H9 (cell line): ENCODE measurements around the gene LRG1. TPM values are rescaled to one million over a fixed set of nuclear protein-coding genes. Genes with fewer than 3 reads are reported as not detected.

Source experiments
- DNase-seq: peaks from one replicate; pipeline ENCODE4 v3.0.0-alpha.2; 2017
- H2AFZ ChIP-seq: one replicate; pipeline ENCODE4 v1.6.1; 2013; ENCODE audit warnings: mild to moderate bottlenecking, low read length, control low read depth, moderate library complexity
- H2AK5ac ChIP-seq: 2 replicates; pipeline ENCODE4 v1.6.1; 2013; ENCODE audit warnings: low read length, control low read depth, mixed read lengths; ENCODE audit not compliant: insufficient read length
- H2BK120ac ChIP-seq: one replicate; pipeline ENCODE4 v1.6.1; 2013; ENCODE audit warnings: low read depth, mild to moderate bottlenecking, low read length, control low read depth, inconsistent platforms; ENCODE audit not compliant: poor library complexity, severe bottlenecking
- H2BK12ac ChIP-seq: 2 replicates; pipeline ENCODE4 v1.6.1; 2013; ENCODE audit warnings: low read length, control low read depth, mixed read lengths, low read depth; ENCODE audit not compliant: insufficient read length
- H2BK15ac ChIP-seq: 2 replicates; pipeline ENCODE4 v1.6.1; 2013; ENCODE audit warnings: low read depth, low read length, control low read depth
- H2BK20ac ChIP-seq: one replicate; pipeline ENCODE4 v1.6.1; 2013; ENCODE audit warnings: low read depth, mild to moderate bottlenecking, low read length, control low read depth, inconsistent platforms; ENCODE audit not compliant: poor library complexity, severe bottlenecking
- H2BK5ac ChIP-seq: 2 replicates; pipeline ENCODE4 v1.6.1; 2013; ENCODE audit warnings: low read length, control low read depth, mixed read lengths; ENCODE audit not compliant: insufficient read length
- H3K14ac ChIP-seq: 2 replicates; pipeline ENCODE4 v1.6.1; 2013; ENCODE audit warnings: low read length, control low read depth; ENCODE audit not compliant: insufficient read depth
- H3K18ac ChIP-seq: 2 replicates; pipeline ENCODE4 v1.6.1; 2013; ENCODE audit warnings: low read depth, mild to moderate bottlenecking, mixed read lengths, low read length, control low read depth; ENCODE audit not compliant: insufficient read length
- H3K23ac ChIP-seq: 2 replicates; pipeline ENCODE4 v1.6.1; 2013; ENCODE audit warnings: low read length, control low read depth, mixed read lengths, low read depth; ENCODE audit not compliant: insufficient read length
- H3K23me2 ChIP-seq: 2 replicates; pipeline ENCODE4 v1.6.1; 2013; ENCODE audit warnings: low read depth, mild to moderate bottlenecking, mixed read lengths, low read length, control low read depth; ENCODE audit not compliant: insufficient read length, poor library complexity, severe bottlenecking
- H3K27ac ChIP-seq: 2 replicates; pipeline ENCODE4 v1.5.1; 2013; ENCODE audit warnings: low read length, control low read depth, mixed read lengths, low read depth; ENCODE audit not compliant: insufficient read length
- H3K27me3 ChIP-seq: 2 replicates; pipeline ENCODE4 v1.6.1; 2013; ENCODE audit warnings: low read length, control low read depth, inconsistent platforms; ENCODE audit not compliant: insufficient read depth
- H3K4ac ChIP-seq: 2 replicates; pipeline ENCODE4 v1.6.1; 2013; ENCODE audit warnings: low read depth, mild to moderate bottlenecking, control low read depth, inconsistent platforms, low read length, moderate library complexity
- H3K4me1 ChIP-seq: 2 replicates; pipeline ENCODE4 v1.6.1; 2013; ENCODE audit warnings: low read length, control low read depth, inconsistent platforms; ENCODE audit not compliant: insufficient read depth
- H3K4me2 ChIP-seq: 2 replicates; pipeline ENCODE4 v1.6.1; 2013; ENCODE audit warnings: low read length, control low read depth, mixed read lengths; ENCODE audit not compliant: insufficient read length, insufficient read depth
- H3K56ac ChIP-seq: 2 replicates; pipeline ENCODE4 v1.6.1; 2013; ENCODE audit warnings: low read depth, mild to moderate bottlenecking, mixed read lengths, low read length, control low read depth; ENCODE audit not compliant: insufficient read length
- H3K79me1 ChIP-seq: 2 replicates; pipeline ENCODE4 v1.6.1; 2013; ENCODE audit warnings: low read depth, mild to moderate bottlenecking, moderate library complexity, low read length, control low read depth, inconsistent platforms; ENCODE audit not compliant: insufficient read depth, poor library complexity, severe bottlenecking
- H3K79me2 ChIP-seq: 2 replicates; pipeline ENCODE4 v1.6.1; 2013; ENCODE audit warnings: low read length, control low read depth, inconsistent platforms; ENCODE audit not compliant: insufficient read depth
- H3K9ac ChIP-seq: 2 replicates; pipeline ENCODE4 v1.6.1; 2013; ENCODE audit warnings: low read length, control low read depth, mixed read lengths; ENCODE audit not compliant: insufficient read length; ENCODE audit errors: extremely low read depth
- H3K9me3 ChIP-seq: one replicate; pipeline ENCODE4 v1.6.1; 2013; ENCODE audit warnings: low read depth, low read length, inconsistent platforms; ENCODE audit not compliant: control insufficient read depth
- H3T11ph ChIP-seq: one replicate; pipeline ENCODE4 v1.6.1; 2013; ENCODE audit warnings: mild to moderate bottlenecking, low read length, control low read depth, inconsistent platforms
- H4K20me1 ChIP-seq: one replicate; pipeline ENCODE4 v1.6.1; 2013; ENCODE audit not compliant: control insufficient read depth, insufficient read length, insufficient read depth
- H4K5ac ChIP-seq: 2 replicates; pipeline ENCODE4 v1.6.1; 2013; ENCODE audit warnings: low read depth, mild to moderate bottlenecking, mixed read lengths, low read length, control low read depth; ENCODE audit not compliant: insufficient read length
- H4K8ac ChIP-seq: replicated peaks from 2 replicates; pipeline ENCODE4 v1.6.1; 2013; ENCODE audit warnings: low read length, control low read depth, mixed read lengths, low read depth; ENCODE audit not compliant: insufficient read length
- H4K91ac ChIP-seq: 2 replicates; pipeline ENCODE4 v1.6.1; 2013; ENCODE audit warnings: low read depth, mild to moderate bottlenecking, moderate library complexity, mixed read lengths, low read length, control low read depth; ENCODE audit not compliant: insufficient read length
- H3K27ac Mint-ChIP-seq, 3 experiments: 2 replicates in 2 of 3; 3 replicates in 1 of 3; pipeline ENCODE4 v1.8.0; 2020 to 2021; ENCODE audit warnings: mixed read lengths in 3 of 3, mild to moderate bottlenecking in 1 of 3, moderate library complexity in 1 of 3
- H3K27me3 Mint-ChIP-seq: 2 replicates; pipeline ENCODE4 v1.8.0; 2021; ENCODE audit warnings: low read depth, mild to moderate bottlenecking, moderate library complexity, mixed read lengths
- H3K36me3 Mint-ChIP-seq, 3 experiments: 2 replicates in 2 of 3; 3 replicates in 1 of 3; pipeline ENCODE4 v1.8.0; 2020 to 2021; ENCODE audit warnings: low read depth in 3 of 3, mixed read lengths in 3 of 3; ENCODE audit not compliant: insufficient read depth in 1 of 3
- H3K4me1 Mint-ChIP-seq, 2 experiments: 2 replicates each; pipeline ENCODE4 v1.8.0; 2020; ENCODE audit warnings: mixed read lengths in 2 of 2
- H3K4me3 Mint-ChIP-seq, 2 experiments: 2 replicates in 1 of 2; 3 replicates in 1 of 2; pipeline ENCODE4 v1.8.0; 2020 to 2021; ENCODE audit warnings: mild to moderate bottlenecking in 2 of 2, mixed read lengths in 2 of 2, moderate library complexity in 1 of 2
- H3K9me3 Mint-ChIP-seq, 2 experiments: 2 replicates in 1 of 2; 3 replicates in 1 of 2; pipeline ENCODE4 v1.8.0; 2020; ENCODE audit warnings: mild to moderate bottlenecking in 2 of 2, mixed read lengths in 2 of 2, moderate library complexity in 1 of 2
- WGBS: extraction: QIAGEN DNeasy Blood & Tissue Kit; methylation state at CpG from one replicate; pipeline ENCODE4 v1.1.7; 2013; ENCODE audit warnings: missing lambda C conversion rate, low lambda C conversion rate, mixed read lengths; ENCODE audit not compliant: insufficient read length; ENCODE audit errors: extremely low coverage; 5-methylcytosine and 5-hydroxymethylcytosine counted together
- total RNA-seq: library from RNA; stranded (reverse); gene quantifications from 2 replicates; pipeline ENCODE4 v1.2.1, GENCODE V29; 2021
- TF ChIP-seq, protein P1 (sequence below): fragments of 200-600 bp; sonication (generic); conservative IDR thresholded peaks from 3 replicates; pipeline ENCODE4 v1.8.0; 2021; ENCODE audit warnings: antibody characterized with exemption, mild to moderate bottlenecking

The LRG1 gene
- total RNA-seq, 1 experiment from 2014 or later = 0.24 TPM

DNA sequence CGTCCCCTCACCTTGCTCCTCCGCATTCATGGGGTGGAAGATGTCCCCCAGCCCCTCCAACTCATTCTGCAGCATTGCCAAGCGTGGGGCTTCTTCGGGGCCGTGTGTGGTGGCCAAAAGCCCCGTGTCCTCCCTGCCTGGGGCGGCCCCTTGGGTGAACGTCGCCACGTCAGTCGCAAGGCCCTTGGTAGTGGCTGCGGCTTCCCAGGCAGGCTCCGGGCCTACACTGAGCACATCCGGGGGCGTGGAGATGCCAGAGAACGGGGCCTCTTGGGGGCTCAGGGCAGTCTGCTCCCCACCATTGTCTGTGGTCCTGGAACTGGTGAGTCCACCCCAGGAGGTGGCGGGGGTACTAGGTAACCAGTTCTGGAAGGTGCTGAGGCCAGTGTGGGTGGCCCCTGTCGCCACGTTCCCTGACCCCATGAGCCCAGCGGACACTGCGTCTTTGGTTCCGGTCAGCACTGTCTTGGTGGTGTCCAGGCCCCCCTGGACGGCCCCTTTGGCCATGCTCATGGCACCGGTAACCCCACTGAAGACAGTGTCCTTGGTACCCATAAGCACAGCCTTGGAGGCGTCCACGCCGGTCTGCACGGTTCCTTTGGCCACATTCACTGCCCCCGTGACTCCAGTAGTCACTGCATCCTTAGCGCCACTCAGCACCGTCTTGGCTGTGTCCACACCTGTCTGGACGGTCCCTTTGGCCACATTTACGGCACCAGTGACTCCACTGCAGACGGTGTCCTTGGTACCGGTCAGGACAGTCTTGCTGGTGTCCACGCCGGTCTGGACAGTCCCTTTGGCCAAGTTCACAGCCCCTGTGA, 29.2 kb downstream of the LRG1 start:
- Histone ChIP-seq H4K91ac (no peak overlapping the region), H3K4me1 (no peaks in the 10 kb centered on the region), H3K56ac (no peak overlapping the region), H2AK5ac (no peak overlapping the region), H3K4me2 (no peak overlapping the region), H2BK5ac (no peak overlapping the region), H3K23ac (no peak overlapping the region), H3K14ac (no peak overlapping the region), H4K5ac (no peak overlapping the region), H3K79me1 (no peaks in the 10 kb centered on the region), H3K27ac (no peak overlapping the region), H3K23me2 (peaks cover 2% of the 10 kb centered on the region), H3K9me3 (no peaks in the 10 kb centered on the region), H2AFZ (no peak overlapping the region), H2BK120ac (no peak overlapping the region), H3K27me3 (peaks cover 2% of the 10 kb centered on the region; the same call in 1 of the 2 replicates), H3K79me2 (no peaks in the 10 kb centered on the region), H4K8ac (no peak overlapping the region), H3K18ac (no peak overlapping the region), H3K4ac (no peak overlapping the region), H2BK12ac (no peak overlapping the region), H3T11ph (no peak overlapping the region), H2BK20ac (no peak overlapping the region), H4K20me1 (no peaks in the 10 kb centered on the region), H2BK15ac (no peak overlapping the region), H3K9ac (no peak overlapping the region)
- no peak for DNase-seq
- TF ChIP-seq, protein P1, sequence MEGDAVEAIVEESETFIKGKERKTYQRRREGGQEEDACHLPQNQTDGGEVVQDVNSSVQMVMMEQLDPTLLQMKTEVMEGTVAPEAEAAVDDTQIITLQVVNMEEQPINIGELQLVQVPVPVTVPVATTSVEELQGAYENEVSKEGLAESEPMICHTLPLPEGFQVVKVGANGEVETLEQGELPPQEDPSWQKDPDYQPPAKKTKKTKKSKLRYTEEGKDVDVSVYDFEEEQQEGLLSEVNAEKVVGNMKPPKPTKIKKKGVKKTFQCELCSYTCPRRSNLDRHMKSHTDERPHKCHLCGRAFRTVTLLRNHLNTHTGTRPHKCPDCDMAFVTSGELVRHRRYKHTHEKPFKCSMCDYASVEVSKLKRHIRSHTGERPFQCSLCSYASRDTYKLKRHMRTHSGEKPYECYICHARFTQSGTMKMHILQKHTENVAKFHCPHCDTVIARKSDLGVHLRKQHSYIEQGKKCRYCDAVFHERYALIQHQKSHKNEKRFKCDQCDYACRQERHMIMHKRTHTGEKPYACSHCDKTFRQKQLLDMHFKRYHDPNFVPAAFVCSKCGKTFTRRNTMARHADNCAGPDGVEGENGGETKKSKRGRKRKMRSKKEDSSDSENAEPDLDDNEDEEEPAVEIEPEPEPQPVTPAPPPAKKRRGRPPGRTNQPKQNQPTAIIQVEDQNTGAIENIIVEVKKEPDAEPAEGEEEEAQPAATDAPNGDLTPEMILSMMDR = no peak
- H3K9me3 Mint-ChIP-seq = no peaks in the 10 kb centered on the region
- H3K4me1 Mint-ChIP-seq = no peaks in the 10 kb centered on the region
- H3K27ac Mint-ChIP-seq = no peak overlapping the region
- no peak overlapping the region for H3K4me3 Mint-ChIP-seq
- H3K36me3 Mint-ChIP-seq = peaks cover 7 to 17% (median 8%) of the 10 kb centered on the region in 3 experiments; a peak in 6 of 7 replicates
- peaks cover 84% of the 10 kb centered on the region for H3K27me3 Mint-ChIP-seq
- WGBS = no CpG with 5 or more reads among the region's 37 CpGs
